Fibroblast of lung (primary cell): ENCODE data around the gene ZEB2. TPM values are rescaled to one million over a fixed set of nuclear protein-coding genes. Genes with fewer than 3 reads are reported as not detected.

ENCODE experiments used
- DNase-seq, 2 donors: peaks; one replicate each; pipeline versions ENCODE4 v3.0.0 to v3.0.0-alpha.2; 2010; ENCODE audit warnings: low read depth in 2 of 2
- H2AFZ ChIP-seq: 2 replicates; pipeline ENCODE4 v1.5.1; 2012; ENCODE audit warnings: low read length, control low read depth, inconsistent platforms
- H3K27ac ChIP-seq: 2 replicates; pipeline ENCODE4 v1.5.1; 2011; ENCODE audit warnings: low read length, control low read depth; ENCODE audit not compliant: insufficient read depth
- H3K27me3 ChIP-seq: 2 replicates; pipeline ENCODE4 v1.5.1; 2011; ENCODE audit warnings: mild to moderate bottlenecking, low read length; ENCODE audit not compliant: control insufficient read depth, insufficient read depth
- H3K36me3 ChIP-seq: 2 replicates; pipeline ENCODE4 v1.5.1; 2011; ENCODE audit warnings: low read length; ENCODE audit not compliant: control insufficient read depth, insufficient read depth
- H3K4me1 ChIP-seq: 2 replicates; pipeline ENCODE4 v1.5.1; 2011; ENCODE audit warnings: low read length; ENCODE audit not compliant: control insufficient read depth, insufficient read depth; ENCODE audit errors: extremely low read depth
- H3K4me2 ChIP-seq: 2 replicates; pipeline ENCODE4 v1.5.1; 2011; ENCODE audit warnings: low read length, control low read depth; ENCODE audit not compliant: insufficient read depth; ENCODE audit errors: extremely low read depth
- H3K4me3 ChIP-seq, 4 experiments: fragments of 200-600 bp in 1 of 4; sonication (generic) in 1 of 4; replicated peaks in 1 of 4; 2 replicates each; pipeline ENCODE4 v1.5.1; 2011 to 2016; ENCODE audit warnings: low read length in 4 of 4, low read depth in 3 of 4, mild to moderate bottlenecking in 3 of 4, control low read depth in 2 of 4, inconsistent platforms in 1 of 4, mixed read lengths in 1 of 4; ENCODE audit not compliant: insufficient read depth in 1 of 4; ENCODE audit errors: control extremely low read depth in 1 of 4
- H3K79me2 ChIP-seq: 2 replicates; pipeline ENCODE4 v1.5.1; 2012; ENCODE audit warnings: mild to moderate bottlenecking, low read length, inconsistent platforms; ENCODE audit not compliant: control insufficient read depth, insufficient read depth
- H3K9ac ChIP-seq: 2 replicates; pipeline ENCODE4 v1.5.1; 2011; ENCODE audit warnings: mild to moderate bottlenecking, low read length, control low read depth; ENCODE audit not compliant: insufficient read depth
- H3K9me3 ChIP-seq: 2 replicates; pipeline ENCODE4 v1.5.1; 2012; ENCODE audit warnings: low read depth, low read length; ENCODE audit not compliant: control insufficient read depth, insufficient read depth
- H4K20me1 ChIP-seq: 2 replicates; pipeline ENCODE4 v1.5.1; 2011; ENCODE audit warnings: low read length; ENCODE audit not compliant: control insufficient read depth, insufficient read depth; ENCODE audit errors: extremely low read depth
- CTCF ChIP-seq, 2 donors: IDR thresholded peaks in 1 of 2; conservative IDR thresholded peaks in 1 of 2; 1 replicate in 1 of 2; 2 replicates in 1 of 2; pipeline ENCODE4 v1.5.1; 2011 to 2012; ENCODE audit warnings: low read length in 2 of 2, control low read depth in 1 of 2, inconsistent platforms in 1 of 2, low read depth in 1 of 2, mild to moderate bottlenecking in 1 of 2
- EZH2 ChIP-seq: IDR thresholded peaks from 2 replicates; pipeline ENCODE4 v1.5.1; 2012; ENCODE audit warnings: low read length, control low read depth, mild to moderate bottlenecking; ENCODE audit errors: missing control alignments
- polyA plus RNA-seq, 2 donors: library from polyadenylated mRNA; depleted of rRNA in 1 of 2; stranded (reverse) in 1 of 2; unstranded in 1 of 2; fragments of >200 nt; gene quantifications; 2 replicates each; pipeline ENCODE4 v1.2.1, GENCODE V29; 2011 to 2012; ENCODE audit warnings: missing spikeins in 1 of 2
- total RNA-seq: library from RNA; depleted of rRNA; stranded (reverse); fragments of >200 nt; gene quantifications from 2 replicates; pipeline ENCODE4 v1.2.1, GENCODE V29; 2014

ZEB2 gene
- total and polyA plus RNA-seq, 2 donors (not counting 1 experiment from before 2014, with no cell fraction given), result 91.0 to 130 TPM

- Histone ChIP-seq H3K4me3 (peak overlapping the region; percentile 34 to 79 (median 46)), H3K4me2 (peak overlapping the region; percentile 98), H3K27me3 (no peaks in the 10 kb centered on the region), H2AFZ (no peak overlapping the region), H3K4me1 (peaks cover 21% of the 10 kb centered on the region), H3K79me2 (peaks cover 100% of the 10 kb centered on the region), H3K9ac (peak overlapping the region; percentile 53), H3K9me3 (no peaks in the 10 kb centered on the region), H4K20me1 (no peaks in the 10 kb centered on the region), H3K27ac (peak overlapping the region; percentile 96), H3K36me3 (no peaks in the 10 kb centered on the region)
- DNase-seq, result peak in 1 of 2 donors; percentile 46
- TF ChIP-seq CTCF (conservative IDR thresholded peaks at IDR 0.05 in 1 of 2, IDR thresholded peaks at IDR 0.05 in 1 of 2; ENCODE audit: low read depth in 1 of 2, low read length in 2 of 2) (no peak), EZH2 (no peak)
Measured at GRCh38 chr2:144507441-144508171, 12.3 kb downstream of the ZEB2 start.

- Histone ChIP-seq H3K4me1 (peaks cover 12% of the 10 kb centered on the region), H3K79me2 (peaks cover 98% of the 10 kb centered on the region), H2AFZ (no peak overlapping the region), H3K27me3 (no peaks in the 10 kb centered on the region), H3K36me3 (no peaks in the 10 kb centered on the region), H3K4me3 (peak overlapping the region in 1 of 4 experiments; percentile 9), H3K9ac (no peak overlapping the region), H3K27ac (peak overlapping the region; percentile 23), H4K20me1 (no peaks in the 10 kb centered on the region), H3K4me2 (peak overlapping the region; percentile 67), H3K9me3 (no peaks in the 10 kb centered on the region)
- peak; percentile 69 to 70 for DNase-seq
- no peak for TF ChIP-seq EZH2
- TF ChIP-seq CTCF (conservative IDR thresholded peaks at IDR 0.05 in 1 of 2, IDR thresholded peaks at IDR 0.05 in 1 of 2; ENCODE audit: low read depth in 1 of 2, low read length in 2 of 2), result no peak
Measured at GRCh38 chr2:144505245-144505831, 14.6 kb downstream of the ZEB2 start.

GRCh38 chr2:144504218-144504641 is 15.7 kb downstream of the ZEB2 start:
- DNase-seq, result no peak
- no peaks in the 10 kb centered on the region for H3K27me3 ChIP-seq
- H3K36me3 ChIP-seq, result no peaks in the 10 kb centered on the region
- H3K27ac ChIP-seq, result no peak overlapping the region
- H3K9ac ChIP-seq, result no peak overlapping the region
- peaks cover 97% of the 10 kb centered on the region for H3K79me2 ChIP-seq
- peak overlapping the region; percentile 67 for H3K4me2 ChIP-seq
- H2AFZ ChIP-seq, result no peak overlapping the region
- H3K4me3 ChIP-seq, result peak overlapping the region in 1 of 4 experiments; percentile 2
- TF ChIP-seq EZH2, result no peak
- peak; percentile 8 to 21 for TF ChIP-seq CTCF (conservative IDR thresholded peaks at IDR 0.05 in 1 of 2, IDR thresholded peaks at IDR 0.05 in 1 of 2; ENCODE audit: low read depth in 1 of 2, low read length in 2 of 2)
- H3K4me1 ChIP-seq, result peaks cover 7% of the 10 kb centered on the region
- no peaks in the 10 kb centered on the region for H3K9me3 ChIP-seq
- H4K20me1 ChIP-seq, result no peaks in the 10 kb centered on the region
